ENCODE measurements around the gene MDM1. TPM values are rescaled to one million over a fixed set of nuclear protein-coding genes. Genes with fewer than 3 reads are reported as not detected.

The MDM1 gene
- total RNA-seq, 1 experiment from 2014 or later: 10.6 TPM

DNA sequence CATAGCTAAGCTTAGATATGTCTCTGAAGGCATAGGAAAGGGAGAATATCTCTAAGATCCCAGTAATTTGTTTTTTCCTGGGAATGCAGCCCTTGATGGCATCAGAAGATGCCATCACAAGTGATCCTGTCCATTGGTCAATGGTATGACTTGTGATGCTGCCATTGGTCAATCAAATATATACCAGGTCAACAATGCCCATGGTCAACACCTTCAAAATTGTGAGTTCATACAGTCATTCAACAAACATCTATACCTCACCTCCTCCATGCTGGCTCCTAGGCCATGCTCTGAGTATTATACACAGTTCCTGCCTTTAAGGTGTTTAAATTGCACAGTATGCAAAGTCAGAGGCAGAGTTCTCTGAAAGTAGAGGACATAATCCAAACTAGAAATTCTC, 59.4 kb downstream of the MDM1 start:
- Histone ChIP-seq H3K4me1 (ENCODE audit: insufficient read depth, low read length) (no peaks in the 10 kb centered on the region; the same call in 1 of the 2 replicates), H4K91ac (ENCODE audit: insufficient read length, low read depth, low read length) (no peak overlapping the region), H3K27ac (ENCODE audit: insufficient read length, low read depth, low read length) (no peak overlapping the region), H3K79me2 (ENCODE audit: insufficient read depth, low read length) (no peaks in the 10 kb centered on the region), H3K23me2 (ENCODE audit: insufficient read length, low read depth, low read length, poor library complexity, severe bottlenecking) (no peaks in the 10 kb centered on the region), H3K14ac (ENCODE audit: insufficient read depth, low read length) (no peak overlapping the region), H2AK5ac (ENCODE audit: insufficient read length, low read length) (no peak overlapping the region), H3K79me1 (ENCODE audit: insufficient read depth, low read depth, low read length, poor library complexity, severe bottlenecking) (no peaks in the 10 kb centered on the region), H3T11ph (ENCODE audit: low read length) (no peak overlapping the region), H3K23ac (ENCODE audit: insufficient read length, low read depth, low read length) (no peak overlapping the region), H2AFZ (ENCODE audit: low read length) (no peak overlapping the region), H3K27me3 (ENCODE audit: insufficient read depth, low read length) (no peaks in the 10 kb centered on the region), H4K8ac (replicated peaks; ENCODE audit: insufficient read length, low read depth, low read length) (no peak overlapping the region), H3K9ac (ENCODE audit: extremely low read depth, insufficient read length, low read length) (no peak overlapping the region), H3K18ac (ENCODE audit: insufficient read length, low read depth, low read length) (no peak overlapping the region), H2BK20ac (ENCODE audit: low read depth, low read length, poor library complexity, severe bottlenecking) (no peak overlapping the region), H3K56ac (ENCODE audit: insufficient read length, low read depth, low read length) (no peak overlapping the region), H2BK15ac (ENCODE audit: low read depth, low read length) (no peak overlapping the region), H3K4me2 (ENCODE audit: insufficient read depth, insufficient read length, low read length) (no peak overlapping the region), H4K5ac (ENCODE audit: insufficient read length, low read depth, low read length) (no peak overlapping the region), H3K9me3 (ENCODE audit: control insufficient read depth, low read depth, low read length) (no peaks in the 10 kb centered on the region), H2BK5ac (ENCODE audit: insufficient read length, low read length) (no peak overlapping the region), H4K20me1 (ENCODE audit: control insufficient read depth, insufficient read depth, insufficient read length) (no peaks in the 10 kb centered on the region), H3K4ac (ENCODE audit: low read depth, low read length) (no peak overlapping the region), H2BK120ac (ENCODE audit: low read depth, low read length, poor library complexity, severe bottlenecking) (no peak overlapping the region), H2BK12ac (ENCODE audit: insufficient read length, low read depth, low read length) (no peak overlapping the region)
- H3K4me1 Mint-ChIP-seq: peaks cover 6 to 9% of the 10 kb centered on the region in 2 experiments
- H3K4me3 Mint-ChIP-seq: no peak overlapping the region
- TF ChIP-seq, protein P1, sequence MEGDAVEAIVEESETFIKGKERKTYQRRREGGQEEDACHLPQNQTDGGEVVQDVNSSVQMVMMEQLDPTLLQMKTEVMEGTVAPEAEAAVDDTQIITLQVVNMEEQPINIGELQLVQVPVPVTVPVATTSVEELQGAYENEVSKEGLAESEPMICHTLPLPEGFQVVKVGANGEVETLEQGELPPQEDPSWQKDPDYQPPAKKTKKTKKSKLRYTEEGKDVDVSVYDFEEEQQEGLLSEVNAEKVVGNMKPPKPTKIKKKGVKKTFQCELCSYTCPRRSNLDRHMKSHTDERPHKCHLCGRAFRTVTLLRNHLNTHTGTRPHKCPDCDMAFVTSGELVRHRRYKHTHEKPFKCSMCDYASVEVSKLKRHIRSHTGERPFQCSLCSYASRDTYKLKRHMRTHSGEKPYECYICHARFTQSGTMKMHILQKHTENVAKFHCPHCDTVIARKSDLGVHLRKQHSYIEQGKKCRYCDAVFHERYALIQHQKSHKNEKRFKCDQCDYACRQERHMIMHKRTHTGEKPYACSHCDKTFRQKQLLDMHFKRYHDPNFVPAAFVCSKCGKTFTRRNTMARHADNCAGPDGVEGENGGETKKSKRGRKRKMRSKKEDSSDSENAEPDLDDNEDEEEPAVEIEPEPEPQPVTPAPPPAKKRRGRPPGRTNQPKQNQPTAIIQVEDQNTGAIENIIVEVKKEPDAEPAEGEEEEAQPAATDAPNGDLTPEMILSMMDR (conservative IDR thresholded peaks at IDR 0.05): no peak
- DNase-seq: no peak
- H3K27ac Mint-ChIP-seq: no peak overlapping the region
- no peaks in the 10 kb centered on the region for H3K27me3 Mint-ChIP-seq (ENCODE audit: low read depth)
- H3K36me3 Mint-ChIP-seq (ENCODE audit: insufficient read depth in 1 of 3, low read depth in 3 of 3): no peaks in the 10 kb centered on the region
- H3K9me3 Mint-ChIP-seq: no peaks in the 10 kb centered on the region

Data from H9 (cell line).